Measurements from ENCODE around the gene THAP9. TPM values are rescaled to one million over a fixed set of nuclear protein-coding genes. Genes with fewer than 3 reads are reported as not detected.

THAP9 gene
- total RNA-seq, 6 experiments from 2014 or later, result 0.92 to 3.8 (median 3.0) TPM

Small RNA genes within 50 kb of the gene (small RNA-seq; reads per million reads assigned to genes)
- 0 reads per million in 2 experiments for gene RF00019

Other genes with a start within 250 kb of the THAP9 start
- 1 to 10 TPM in 3 of 6 experiments, under 1 TPM in 3; 0.62 to 1.4 (median 0.96) TPM for gene SCD5, start 101.9 kb upstream of the THAP9 start, total RNA-seq
- gene SEC31A, start 9.6 kb upstream of the THAP9 start, total RNA-seq, result 100 to 1,000 TPM; 117 to 161 (median 128) TPM
- gene LIN54, start 110.1 kb downstream of the THAP9 start, total RNA-seq, result 1 to 10 TPM; 5.4 to 8.1 (median 6.0) TPM
- 10 to 100 TPM; 11.1 to 18.9 (median 14.7) TPM for gene COPS4, start 134.4 kb downstream of the THAP9 start, total RNA-seq
- gene PLAC8, start 214.0 kb downstream of the THAP9 start, total RNA-seq, result 10 to 100 TPM in 4 of 6 experiments, 1 to 10 TPM in 2; 6.0 to 18.9 (median 11.8) TPM